A549 (cell line): ENCODE measurements around the gene GNPAT.

Experiments used
- CTCF ChIP-seq: fragments of >200 bp; sonication (Bioruptor Twin); formaldehyde crosslinking; IDR thresholded peaks from 3 replicates; pipeline ENCODE4 v1.5.1; 2016
- MAX ChIP-seq: IDR thresholded peaks from 2 replicates; pipeline ENCODE4 v1.6.1; 2012
- MYC ChIP-seq: IDR thresholded peaks from 2 replicates; pipeline ENCODE4 v1.6.1; 2012; ENCODE audit warnings: mild to moderate bottlenecking, inconsistent platforms, low read length, improper control_type of control experiment, borderline replicate concordance
- NR3C1 ChIP-seq: fragments of >200 bp; sonication (Bioruptor Twin); formaldehyde crosslinking; IDR thresholded peaks from 3 replicates; pipeline ENCODE4 v1.6.1; 2017
- POLR2AphosphoS2 ChIP-seq: conservative IDR thresholded peaks from 2 replicates; pipeline ENCODE4 v1.6.1; 2012; ENCODE audit warnings: low read length, improper control_type of control experiment, inconsistent platforms
- RAD21 ChIP-seq, 2 experiments: fragments of >200 bp in 1 of 2; sonication (Bioruptor Twin) in 1 of 2; formaldehyde crosslinking in 1 of 2; IDR thresholded peaks in 1 of 2; conservative IDR thresholded peaks in 1 of 2; 2 replicates in 1 of 2; 3 replicates in 1 of 2; pipeline ENCODE4 v1.6.1; 2012 to 2018; ENCODE audit warnings: inconsistent platforms in 1 of 2

GRCh38 chr1:231196728-231197127, 44.3 kb upstream of the GNPAT start:
- TF ChIP-seq MAX (no peak), RAD21 (conservative IDR thresholded peaks at IDR 0.05 in 1 of 2, IDR thresholded peaks at IDR 0.05 in 1 of 2) (no peak), CTCF (no peak), POLR2AphosphoS2 (no peak), NR3C1 (no peak), MYC (no peak)
